Spinal cord (tissue), 10 donors: ENCODE measurements around the gene AIG1. TPM values are rescaled to one million over a fixed set of nuclear protein-coding genes. Genes with fewer than 3 reads are reported as not detected.
"Not testable (repeated sequence)": the region's sequence is repeated elsewhere in the genome, so short reads cannot be mapped to it uniquely, and the experiment has no call there.

Experiments used
- DNase-seq, 6 donors: peaks; one replicate each; pipeline versions ENCODE4 v3.0.0 to v3.0.0-alpha.2; 2013 to 2015; ENCODE audit warnings: low spot score in 6 of 6, low read depth in 4 of 6
- H3K27ac ChIP-seq: one replicate; pipeline ENCODE4 v1.5.1; 2013; ENCODE audit warnings: low read depth, low read length, control low read depth
- H3K27me3 ChIP-seq: one replicate; pipeline ENCODE4 v1.6.1; 2013; ENCODE audit warnings: low read length; ENCODE audit not compliant: control insufficient read depth, insufficient read depth
- H3K36me3 ChIP-seq: one replicate; pipeline ENCODE4 v1.6.1; 2013; ENCODE audit warnings: low read length; ENCODE audit not compliant: control insufficient read depth, insufficient read depth
- H3K4me1 ChIP-seq: one replicate; pipeline ENCODE4 v1.6.1; 2013; ENCODE audit warnings: low read length; ENCODE audit not compliant: control insufficient read depth, insufficient read depth
- H3K4me3 ChIP-seq: one replicate; pipeline ENCODE4 v1.5.1; 2013; ENCODE audit warnings: low read depth, low read length, control low read depth
- H3K9me3 ChIP-seq: one replicate; pipeline ENCODE4 v1.6.1; 2013; ENCODE audit warnings: low read length; ENCODE audit not compliant: control insufficient read depth, insufficient read depth
- WGBS: methylation state at CpG from one replicate; pipeline ENCODE4 v1.1.5; 2013; ENCODE audit warnings: missing lambda C conversion rate; ENCODE audit not compliant: insufficient coverage; 5-methylcytosine and 5-hydroxymethylcytosine counted together
- polyA plus RNA-seq, 2 donors: library from polyadenylated mRNA; unstranded; fragments of 120-200 nt; gene quantifications; one replicate each; pipeline ENCODE4 v1.2.1, GENCODE V29; 2013; ENCODE audit not compliant: insufficient read length in 2 of 2
- total RNA-seq, 2 donors: library from RNA; depleted of rRNA in 1 of 2; stranded (reverse); fragments of 120-200 nt in 1 of 2; fragments of >200 nt in 1 of 2; gene quantifications; one replicate each; pipeline versions ENCODE4 v1.2.3 to v1.2.4, GENCODE V29; 2013 to 2014
- donor health status: healthy.

AIG1 gene
- total and polyA plus RNA-seq, 4 donors, result 56.5 to 72.6 (median 70.3) TPM

DNA sequence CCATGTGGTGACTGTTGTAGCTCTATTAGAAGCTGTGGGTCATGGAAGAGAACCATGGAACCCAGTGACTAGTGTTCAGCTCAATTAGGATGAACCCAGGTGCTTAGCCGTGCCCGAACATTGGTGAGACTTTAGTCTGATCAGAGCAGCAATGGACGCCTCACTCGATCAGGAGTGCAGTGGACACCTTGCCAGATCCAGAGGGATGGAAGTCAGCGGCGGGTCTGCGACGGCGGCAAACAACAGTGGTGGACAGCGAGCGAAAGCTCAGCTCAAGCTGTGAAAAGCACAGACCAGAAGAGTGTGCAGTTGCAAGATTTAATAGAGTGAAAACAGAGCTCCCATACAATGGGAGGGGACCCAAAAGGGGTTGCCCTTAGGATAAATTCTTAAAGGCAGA is 26.6 kb downstream of the AIG1 start:
- H3K36me3 ChIP-seq, H3K27me3 ChIP-seq, H3K27ac ChIP-seq, H3K4me1 ChIP-seq, H3K9me3 ChIP-seq, H3K4me3 ChIP-seq, DNase-seq: not testable (repeated sequence)
- 98% methylated on average over 4 of the region's 11 CpGs for WGBS

DNA sequence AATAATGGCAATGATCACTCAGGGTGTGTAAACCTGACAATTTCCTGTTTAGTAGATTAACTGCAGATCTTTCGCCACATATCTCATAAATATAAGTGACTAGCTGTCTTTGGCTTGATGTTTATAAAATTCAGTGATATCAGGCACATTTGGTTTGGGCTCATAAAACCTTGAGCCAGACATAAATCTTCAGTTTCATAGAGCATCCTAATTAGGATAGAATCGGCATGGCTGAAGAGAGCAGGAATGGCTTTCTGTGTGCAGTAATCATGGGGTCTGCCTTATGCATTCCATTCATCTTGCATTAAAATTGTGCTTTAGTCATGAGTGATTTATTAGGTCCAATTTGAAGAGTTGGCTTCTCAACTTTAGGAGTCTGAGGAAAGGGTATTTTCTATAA is 27.2 kb downstream of the AIG1 start:
- WGBS, result no CpG with 5 or more reads among the region's 2 CpGs
- no peak for DNase-seq
- H3K27me3 ChIP-seq, result no peaks in the 10 kb centered on the region
- H3K9me3 ChIP-seq, result no peaks in the 10 kb centered on the region
- no peak overlapping the region for H3K4me3 ChIP-seq
- no peaks in the 10 kb centered on the region for H3K36me3 ChIP-seq
- no peak overlapping the region for H3K27ac ChIP-seq
- no peaks in the 10 kb centered on the region for H3K4me1 ChIP-seq

DNA sequence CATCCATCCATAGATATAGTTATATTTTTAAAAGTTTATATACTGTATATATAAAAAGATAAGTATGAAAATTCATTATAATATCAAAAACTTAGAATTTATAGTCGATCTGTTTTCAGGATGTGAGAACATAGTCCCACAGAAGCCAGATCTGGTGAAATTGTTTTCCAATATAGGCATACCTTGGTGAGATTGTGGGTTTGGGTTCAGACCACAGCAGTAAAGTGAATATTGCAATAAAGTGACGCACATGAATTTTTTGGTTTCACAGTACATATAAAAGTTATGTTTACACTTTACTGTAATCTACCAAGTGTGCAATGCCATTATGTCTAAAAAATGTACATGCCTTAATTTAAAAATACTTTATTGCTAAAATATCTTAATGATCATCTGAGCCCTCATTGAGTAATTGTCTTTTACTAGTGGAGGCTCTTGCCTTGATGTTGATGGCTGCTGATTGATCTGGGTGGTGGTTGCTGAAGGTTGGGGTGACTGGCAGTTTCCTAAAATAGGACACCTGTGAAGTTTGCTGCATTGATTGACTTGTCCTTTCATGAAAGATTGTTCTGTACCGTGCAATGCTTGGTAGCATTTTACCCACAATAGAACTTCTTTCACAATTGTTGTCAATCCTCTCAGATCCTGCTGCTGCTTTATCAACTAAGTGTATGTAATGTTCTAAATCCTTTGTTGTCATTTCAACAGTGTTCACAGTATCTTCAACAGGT is 29.8 kb downstream of the AIG1 start:
- no peak for DNase-seq
- Histone ChIP-seq H3K4me1 (no peaks in the 10 kb centered on the region), H3K9me3 (no peaks in the 10 kb centered on the region), H3K27ac (no peak overlapping the region), H3K4me3 (no peak overlapping the region), H3K27me3 (no peaks in the 10 kb centered on the region), H3K36me3 (no peaks in the 10 kb centered on the region)
- no CpG with 5 or more reads among the region's 3 CpGs for WGBS

DNA sequence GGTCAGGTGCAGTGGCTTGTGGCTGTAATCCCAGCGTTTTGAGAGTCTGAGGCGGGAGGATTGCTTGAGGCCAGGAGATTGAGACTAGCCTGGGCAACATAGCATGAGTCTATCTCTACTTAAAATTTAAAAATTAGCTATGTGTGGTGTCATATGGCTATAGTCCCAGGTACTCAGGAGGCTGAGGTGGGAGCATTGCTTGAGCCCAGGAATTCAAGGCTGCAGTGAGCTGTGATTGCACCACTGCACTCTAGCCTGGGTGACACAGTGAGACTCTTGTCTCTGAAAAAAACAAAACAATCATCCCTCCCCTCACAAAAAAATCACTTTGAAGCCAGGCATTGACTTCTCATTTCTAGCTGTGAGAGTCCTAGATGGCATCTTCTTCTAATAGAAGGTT is 32.1 kb downstream of the AIG1 start:
- no peak for DNase-seq
- Histone ChIP-seq H3K27ac (no peak overlapping the region), H3K4me3 (no peak overlapping the region), H3K9me3 (no peaks in the 10 kb centered on the region), H3K4me1 (no peaks in the 10 kb centered on the region), H3K27me3 (no peaks in the 10 kb centered on the region), H3K36me3 (no peaks in the 10 kb centered on the region)
- 88% methylated on average over 1 of the region's 2 CpGs for WGBS

DNA sequence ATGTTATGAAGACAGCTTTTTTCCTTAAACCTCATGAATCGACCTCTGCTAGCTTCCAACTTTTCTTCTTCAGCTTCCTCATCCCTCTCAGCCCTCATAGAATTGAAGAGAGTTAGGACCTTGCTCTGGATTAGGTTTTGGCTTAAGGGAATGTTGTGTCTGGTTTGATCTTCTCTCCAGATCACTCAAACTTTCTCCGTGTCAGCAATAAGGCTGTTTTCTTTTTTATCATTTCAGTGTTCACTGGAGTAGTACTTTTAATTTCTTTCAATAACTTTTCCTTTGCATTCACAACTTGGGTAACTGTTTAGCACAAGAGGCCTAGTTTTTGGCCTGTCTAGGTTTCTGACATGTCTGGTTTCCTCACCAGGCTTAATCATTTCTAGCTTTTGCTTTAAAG is 32.6 kb downstream of the AIG1 start:
- no peaks in the 10 kb centered on the region for H3K4me1 ChIP-seq
- H3K9me3 ChIP-seq, result no peaks in the 10 kb centered on the region
- H3K27ac ChIP-seq, result no peak overlapping the region
- no peaks in the 10 kb centered on the region for H3K36me3 ChIP-seq
- no CpG with 5 or more reads among the region's 2 CpGs for WGBS
- H3K4me3 ChIP-seq, result no peak overlapping the region
- no peaks in the 10 kb centered on the region for H3K27me3 ChIP-seq
- DNase-seq, result no peak

DNA sequence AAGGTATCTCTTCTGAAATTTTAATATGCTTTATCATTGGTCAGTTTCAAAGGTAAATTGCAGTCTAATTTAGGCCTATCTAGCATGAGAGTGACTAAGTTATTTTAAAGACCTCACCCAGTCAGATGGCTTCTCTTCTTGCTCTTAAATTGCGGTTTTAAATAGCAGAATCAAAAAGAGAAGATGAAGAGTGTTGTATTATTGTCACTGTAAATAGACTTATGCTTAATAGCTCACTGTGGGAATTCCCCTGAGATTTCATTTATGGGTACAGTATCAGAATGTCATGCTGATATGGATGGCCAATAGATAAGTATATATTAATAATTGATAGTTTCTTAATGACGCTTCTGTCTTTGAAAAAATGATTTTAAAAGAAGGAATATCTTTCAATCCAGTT is 35.7 kb downstream of the AIG1 start:
- DNase-seq, result no peak
- WGBS, result no CpG with 5 or more reads among the region's 2 CpGs
- H3K27me3 ChIP-seq, result no peaks in the 10 kb centered on the region
- no peak overlapping the region for H3K27ac ChIP-seq
- no peak overlapping the region for H3K4me3 ChIP-seq
- H3K36me3 ChIP-seq, result no peaks in the 10 kb centered on the region
- no peaks in the 10 kb centered on the region for H3K9me3 ChIP-seq
- no peaks in the 10 kb centered on the region for H3K4me1 ChIP-seq

DNA sequence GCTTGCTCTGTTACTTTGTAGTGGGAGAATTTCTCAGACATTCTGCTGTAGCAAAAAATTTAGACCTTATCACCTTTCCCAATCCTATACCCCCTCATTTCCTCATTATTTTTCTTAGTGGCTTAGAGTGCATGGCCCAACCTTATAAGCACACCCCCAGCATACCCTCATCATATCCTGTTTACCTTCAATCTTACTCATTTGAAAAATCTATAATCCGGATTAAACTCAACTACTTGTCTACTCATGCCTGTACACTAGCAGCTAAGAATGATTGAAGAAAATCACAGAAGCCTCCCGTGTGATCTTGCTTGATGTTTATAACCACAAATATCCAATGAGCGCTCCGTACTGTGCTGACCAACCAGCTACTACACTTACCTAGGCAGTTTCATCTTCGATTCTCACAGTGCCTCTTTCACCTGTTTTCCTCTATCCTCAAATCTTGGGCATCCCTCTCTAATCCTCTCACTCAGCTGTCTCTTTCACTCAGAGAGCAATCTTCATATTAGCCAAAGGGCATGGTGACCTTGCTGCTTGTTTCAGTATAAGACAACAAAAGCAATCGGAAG is 36.6 kb downstream of the AIG1 start:
- Histone ChIP-seq H3K27me3 (no peaks in the 10 kb centered on the region), H3K9me3 (no peaks in the 10 kb centered on the region), H3K27ac (no peak overlapping the region), H3K4me3 (no peak overlapping the region), H3K4me1 (no peaks in the 10 kb centered on the region), H3K36me3 (no peaks in the 10 kb centered on the region)
- WGBS, result 93% methylated on average over 6 of the region's 6 CpGs
- DNase-seq, result no peak

DNA sequence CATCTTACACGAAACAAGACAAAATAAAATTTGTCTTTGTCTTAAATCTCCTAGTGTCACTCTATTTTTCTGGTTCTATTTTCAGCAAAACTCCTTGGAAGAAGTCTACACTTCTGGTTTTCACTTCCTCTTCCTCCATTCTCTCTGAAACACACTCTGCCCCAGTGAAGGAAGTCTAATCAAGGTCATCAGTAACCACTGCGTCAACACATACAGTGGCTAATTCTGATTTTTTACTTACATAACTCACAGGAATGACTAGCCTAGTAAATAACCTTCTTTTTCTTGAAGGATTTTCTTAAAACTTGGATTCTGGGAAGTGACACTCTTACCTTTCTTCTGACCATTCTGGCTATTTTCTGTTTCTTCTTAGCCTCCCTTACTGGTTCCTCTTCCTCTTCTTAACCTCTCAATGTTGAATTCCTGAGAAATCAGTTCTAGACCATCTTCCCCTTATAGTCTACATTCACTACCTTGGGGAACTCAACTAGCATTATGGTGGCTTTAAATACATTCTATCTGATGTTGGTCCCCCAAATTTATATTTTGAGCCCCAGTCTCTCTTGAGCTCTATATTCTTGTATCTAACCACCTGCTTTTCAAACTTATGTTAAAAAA is 37.5 kb downstream of the AIG1 start:
- Histone ChIP-seq H3K4me3 (no peak overlapping the region), H3K27me3 (no peaks in the 10 kb centered on the region), H3K4me1 (no peaks in the 10 kb centered on the region), H3K27ac (no peak overlapping the region), H3K9me3 (no peaks in the 10 kb centered on the region), H3K36me3 (no peaks in the 10 kb centered on the region)
- 95% methylated on average over 1 of the region's 2 CpGs for WGBS
- no peak for DNase-seq

DNA sequence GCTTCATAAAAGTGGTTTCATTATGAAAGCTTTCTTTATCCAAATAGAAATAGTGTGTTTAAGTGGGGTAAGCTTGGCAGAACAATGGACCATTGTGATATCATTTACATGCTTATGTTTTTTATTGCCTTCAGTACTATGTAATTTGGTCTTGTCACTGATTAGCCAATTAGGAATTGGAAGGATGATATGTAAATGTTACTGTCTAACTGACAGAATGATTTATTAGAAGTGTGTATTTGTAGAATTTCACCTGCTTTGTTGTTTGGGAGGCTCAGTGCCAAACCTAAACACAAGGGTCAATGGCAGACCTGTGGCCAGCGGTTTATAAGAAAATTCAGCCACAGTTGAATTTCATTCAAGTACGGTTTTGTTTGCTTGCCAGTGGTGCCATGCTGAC is 39.0 kb downstream of the AIG1 start:
- Histone ChIP-seq H3K9me3 (no peaks in the 10 kb centered on the region), H3K27ac (no peak overlapping the region), H3K4me1 (no peaks in the 10 kb centered on the region), H3K4me3 (no peak overlapping the region), H3K27me3 (no peaks in the 10 kb centered on the region), H3K36me3 (no peaks in the 10 kb centered on the region)
- WGBS, result no CpG with 5 or more reads among the region's 2 CpGs
- no peak for DNase-seq

DNA sequence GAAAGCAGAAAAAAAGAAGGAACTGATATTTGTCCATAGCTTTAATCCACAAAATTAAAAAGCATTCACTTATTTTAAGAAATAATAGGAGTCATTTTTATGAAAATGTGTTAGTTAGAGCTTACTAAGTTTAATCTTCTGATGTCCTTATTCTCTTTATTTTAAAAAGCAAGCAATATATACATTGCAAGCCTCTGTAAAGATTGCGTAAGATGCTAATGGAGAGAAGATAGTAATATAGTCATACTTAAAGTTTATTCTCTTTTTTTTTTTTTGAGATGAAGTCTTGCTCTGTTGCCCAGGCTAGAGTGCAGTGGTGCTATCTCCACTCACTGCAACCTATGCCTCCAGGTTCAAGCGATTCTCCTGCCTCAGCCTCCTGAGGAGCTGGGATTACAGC is 39.7 kb downstream of the AIG1 start:
- Histone ChIP-seq H3K4me1 (no peaks in the 10 kb centered on the region), H3K9me3 (no peaks in the 10 kb centered on the region), H3K27ac (no peak overlapping the region), H3K36me3 (no peaks in the 10 kb centered on the region), H3K27me3 (no peaks in the 10 kb centered on the region), H3K4me3 (no peak overlapping the region)
- no CpG with 5 or more reads among the region's 2 CpGs for WGBS
- DNase-seq, result no peak
